ENCODE data around the gene GRB10. TPM values are rescaled to one million over a fixed set of nuclear protein-coding genes. Genes with fewer than 3 reads are reported as not detected.

The GRB10 gene
- total RNA-seq, 1 donor from 2014 or later: not detected

DNA sequence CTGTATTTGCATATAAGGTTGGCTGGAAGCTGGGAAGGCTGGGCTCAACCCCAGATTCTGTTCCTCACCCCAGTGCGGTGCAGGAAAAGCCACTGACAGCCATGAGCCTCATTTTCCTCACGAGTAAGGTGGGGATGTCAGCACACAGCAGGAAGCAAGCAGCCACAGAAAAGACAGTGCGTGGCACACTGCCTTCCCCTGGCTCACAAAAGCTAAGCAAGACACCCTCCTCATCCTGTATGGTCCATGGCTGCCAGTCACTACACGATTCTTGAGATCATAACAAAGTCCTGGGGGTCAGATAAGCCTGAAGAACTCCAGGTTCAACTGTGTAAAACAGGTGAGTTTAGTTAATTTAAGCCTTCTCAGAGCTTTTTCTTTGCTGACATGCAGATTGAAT is 188.6 kb downstream of the GRB10 start:
- Mint-ChIP-seq H3K9me3 (no peaks in the 10 kb centered on the region), H3K4me1 (no peaks in the 10 kb centered on the region), H3K27me3 (peaks cover 20% of the 10 kb centered on the region), H3K4me3 (no peak overlapping the region), H3K27ac (no peak overlapping the region), H3K36me3 (ENCODE audit: low read depth) (no peaks in the 10 kb centered on the region)
- ChIA-PET CTCF (no interaction called here), POLR2A (no interaction called here)
- intact Hi-C loops (cut with micrococcal nuclease): no loop called here
- no peak for TF ChIP-seq CTCF (IDR thresholded peaks at IDR 0.05)
- no peak for DNase-seq
- no peak for ATAC-seq (ENCODE audit: low read depth)

DNA sequence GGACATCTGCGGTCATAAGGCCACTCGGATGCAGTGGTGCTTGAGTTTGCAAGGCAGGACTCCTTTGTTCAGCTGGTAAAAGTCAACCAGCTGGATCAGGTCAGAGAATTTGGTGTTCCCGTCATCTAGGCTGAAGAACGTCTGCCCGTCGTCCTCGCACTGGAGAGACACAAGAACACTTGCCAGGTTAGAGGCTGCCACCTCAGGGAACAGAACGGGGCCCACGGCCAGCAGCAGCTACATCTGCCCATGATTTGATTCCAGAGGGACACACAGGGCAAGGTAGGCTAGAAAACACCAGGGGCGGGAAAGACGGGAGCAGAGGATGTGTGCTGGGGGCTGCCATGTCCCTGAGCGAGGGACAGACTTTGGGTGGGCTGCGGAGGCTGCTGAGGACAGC is 189.8 kb downstream of the GRB10 start:
- Mint-ChIP-seq H3K4me3 (no peak overlapping the region), H3K4me1 (no peaks in the 10 kb centered on the region), H3K27me3 (peaks cover 24% of the 10 kb centered on the region), H3K27ac (no peak overlapping the region), H3K9me3 (no peaks in the 10 kb centered on the region), H3K36me3 (ENCODE audit: low read depth) (no peaks in the 10 kb centered on the region)
- TF ChIP-seq CTCF (IDR thresholded peaks at IDR 0.05): no peak
- ChIA-PET POLR2A (no interaction called here), CTCF (no interaction called here)
- no peak for DNase-seq
- intact Hi-C loops (cut with micrococcal nuclease): no loop called here
- no peak for ATAC-seq (ENCODE audit: low read depth)

GRCh38 chr7:50591480-50592438 is 190.9 kb downstream of the GRB10 start:
- no peak for TF ChIP-seq CTCF (IDR thresholded peaks at IDR 0.05)
- no peak overlapping the region for H3K4me3 Mint-ChIP-seq
- H3K4me1 Mint-ChIP-seq: no peaks in the 10 kb centered on the region
- DNase-seq: no peak
- H3K27ac Mint-ChIP-seq: no peak overlapping the region
- intact Hi-C loops (cut with micrococcal nuclease): no loop called here
- H3K9me3 Mint-ChIP-seq: no peaks in the 10 kb centered on the region
- H3K27me3 Mint-ChIP-seq: peaks cover 28% of the 10 kb centered on the region
- POLR2A ChIA-PET: no interaction called here
- CTCF ChIA-PET: no interaction called here
- no peaks in the 10 kb centered on the region for H3K36me3 Mint-ChIP-seq (ENCODE audit: low read depth)
- ATAC-seq (ENCODE audit: low read depth): no peak

GRCh38 chr7:50591098-50591479 is 191.6 kb downstream of the GRB10 start:
- POLR2A ChIA-PET: no interaction called here
- Mint-ChIP-seq H3K4me1 (no peaks in the 10 kb centered on the region), H3K36me3 (ENCODE audit: low read depth) (no peaks in the 10 kb centered on the region), H3K4me3 (no peak overlapping the region), H3K9me3 (no peaks in the 10 kb centered on the region), H3K27me3 (peaks cover 28% of the 10 kb centered on the region), H3K27ac (no peak overlapping the region)
- no peak for ATAC-seq (ENCODE audit: low read depth)
- TF ChIP-seq CTCF (IDR thresholded peaks at IDR 0.05): no peak
- CTCF ChIA-PET: no interaction called here
- intact Hi-C loops (cut with micrococcal nuclease): no loop called here
- DNase-seq: no peak

DNA sequence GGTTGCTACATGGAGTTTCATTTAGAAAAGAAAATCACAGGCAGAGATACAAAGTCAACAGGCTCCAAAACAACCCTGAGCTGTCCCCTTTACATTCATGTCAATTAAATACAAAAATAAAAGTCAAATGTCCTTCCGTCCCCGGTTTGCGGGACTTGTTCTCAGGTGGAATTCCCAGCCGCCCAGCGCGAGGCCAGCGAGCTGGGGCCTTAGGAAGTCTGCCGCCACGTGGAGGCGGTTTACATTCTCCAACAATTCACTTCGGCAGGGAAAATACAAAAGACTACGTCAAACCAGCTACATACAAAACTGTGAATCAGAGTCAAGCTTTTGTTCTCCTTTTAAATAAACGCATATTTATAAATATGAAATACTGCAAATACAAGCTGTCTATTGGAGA is 192.2 kb downstream of the GRB10 start:
- ATAC-seq (ENCODE audit: low read depth) (no peak), DNase-seq (no peak)
- Mint-ChIP-seq H3K4me3 (no peak overlapping the region), H3K9me3 (no peaks in the 10 kb centered on the region), H3K4me1 (no peaks in the 10 kb centered on the region), H3K27ac (no peak overlapping the region), H3K27me3 (peaks cover 29% of the 10 kb centered on the region), H3K36me3 (ENCODE audit: low read depth) (no peaks in the 10 kb centered on the region)
- intact Hi-C loops (cut with micrococcal nuclease): no loop called here
- POLR2A ChIA-PET: no interaction called here
- TF ChIP-seq CTCF (IDR thresholded peaks at IDR 0.05): no peak
- CTCF ChIA-PET: no interaction called here

Data from activated B cell treated with CpG ODN at 0.5 μM for 24 hours (primary cell).